T-helper 2 cell treated with Interferon-gamma antibody and Interleukin-4, amounts not matched to agents 100 ng/mL and 5 ng/mL, for 36 hours (primary cell): ENCODE results near the gene FAM120A. TPM values are rescaled to one million over a fixed set of nuclear protein-coding genes. Genes with fewer than 3 reads are reported as not detected.
"Not testable (repeated sequence)": the region's sequence is repeated elsewhere in the genome, so short reads cannot be mapped to it uniquely, and the experiment has no call there.

Experiments
- intact Hi-C: fragments of 100-400 bp; cut with micrococcal nuclease; formaldehyde crosslinking; loops from one replicate; pipeline ENCODE4 v1.15.1; 2023
- total RNA-seq: library from RNA; stranded (reverse); gene quantifications from 2 replicates; pipeline ENCODE4 v1.2.3, GENCODE V29; 2022

The FAM120A gene
- total RNA-seq, 1 donor from 2014 or later, result 168 TPM

- intact Hi-C loops, result no loop called here
These were observed 54.2 kb downstream of the FAM120A start for GRCh38 chr9:93505541-93506132.

- intact Hi-C loops, result no loop called here
These were observed 56.3 kb downstream of the FAM120A start for GRCh38 chr9:93507768-93508167.

GRCh38 chr9:93508207-93508606, 56.7 kb downstream of the FAM120A start:
- intact Hi-C loops, result no loop called here

GRCh38 chr9:93509084-93509483, 57.6 kb downstream of the FAM120A start:
- intact Hi-C loops, result no loop called here

GRCh38 chr9:93510041-93510440, 58.6 kb downstream of the FAM120A start:
- intact Hi-C loops, result no loop called here

GRCh38 chr9:93511228-93511627, 59.7 kb downstream of the FAM120A start:
- intact Hi-C loops, result not testable (repeated sequence)

GRCh38 chr9:93512170-93512812, 60.8 kb downstream of the FAM120A start:
- intact Hi-C loops, result not testable (repeated sequence)

GRCh38 chr9:93513606-93514005, 62.1 kb downstream of the FAM120A start:
- intact Hi-C loops, result no loop called here

GRCh38 chr9:93517331-93517730, 65.8 kb downstream of the FAM120A start:
- intact Hi-C loops, result no loop called here

- intact Hi-C loops, result no loop called here
These were observed 69.0 kb downstream of the FAM120A start for GRCh38 chr9:93520523-93520922.

- intact Hi-C loops, result no loop called here
These were observed 71.3 kb downstream of the FAM120A start for GRCh38 chr9:93522736-93523135.

- intact Hi-C loops, result no loop called here
These were observed 72.1 kb downstream of the FAM120A start for GRCh38 chr9:93523518-93524144.

- intact Hi-C loops, result no loop called here
These were observed 74.0 kb downstream of the FAM120A start for GRCh38 chr9:93525476-93525875.

GRCh38 chr9:93531374-93531773, 79.9 kb downstream of the FAM120A start:
- intact Hi-C loops, result no loop called here

GRCh38 chr9:93532141-93532540, 80.7 kb downstream of the FAM120A start:
- intact Hi-C loops, result no loop called here

GRCh38 chr9:93533863-93534262, 82.4 kb downstream of the FAM120A start:
- intact Hi-C loops, result no loop called here

- intact Hi-C loops, result no loop called here
These were observed 84.7 kb downstream of the FAM120A start for GRCh38 chr9:93536167-93536566.

- intact Hi-C loops, result no loop called here
These were observed 85.4 kb downstream of the FAM120A start for GRCh38 chr9:93536874-93537273.

GRCh38 chr9:93540305-93540704, 88.8 kb downstream of the FAM120A start:
- intact Hi-C loops, result no loop called here

- intact Hi-C loops, result no loop called here
These were observed 89.5 kb downstream of the FAM120A start for GRCh38 chr9:93541005-93541404.

GRCh38 chr9:93541581-93542349, 90.3 kb downstream of the FAM120A start:
- intact Hi-C loops, result no loop called here

- intact Hi-C loops, result no loop called here
These were observed 91.6 kb downstream of the FAM120A start for GRCh38 chr9:93543117-93543516.
